NCI-H2196 treated with DMSO at 0.1 percent for 48 hours (cell line): Measurements from ENCODE around the gene PAN2.

Experiments
- DNase-seq: peaks from one replicate; lab custom pipeline; 2025; ENCODE audit not compliant: unreplicated experiment; lab: John Stamatoyannopoulos, UW

Gene PAN2, protein sequence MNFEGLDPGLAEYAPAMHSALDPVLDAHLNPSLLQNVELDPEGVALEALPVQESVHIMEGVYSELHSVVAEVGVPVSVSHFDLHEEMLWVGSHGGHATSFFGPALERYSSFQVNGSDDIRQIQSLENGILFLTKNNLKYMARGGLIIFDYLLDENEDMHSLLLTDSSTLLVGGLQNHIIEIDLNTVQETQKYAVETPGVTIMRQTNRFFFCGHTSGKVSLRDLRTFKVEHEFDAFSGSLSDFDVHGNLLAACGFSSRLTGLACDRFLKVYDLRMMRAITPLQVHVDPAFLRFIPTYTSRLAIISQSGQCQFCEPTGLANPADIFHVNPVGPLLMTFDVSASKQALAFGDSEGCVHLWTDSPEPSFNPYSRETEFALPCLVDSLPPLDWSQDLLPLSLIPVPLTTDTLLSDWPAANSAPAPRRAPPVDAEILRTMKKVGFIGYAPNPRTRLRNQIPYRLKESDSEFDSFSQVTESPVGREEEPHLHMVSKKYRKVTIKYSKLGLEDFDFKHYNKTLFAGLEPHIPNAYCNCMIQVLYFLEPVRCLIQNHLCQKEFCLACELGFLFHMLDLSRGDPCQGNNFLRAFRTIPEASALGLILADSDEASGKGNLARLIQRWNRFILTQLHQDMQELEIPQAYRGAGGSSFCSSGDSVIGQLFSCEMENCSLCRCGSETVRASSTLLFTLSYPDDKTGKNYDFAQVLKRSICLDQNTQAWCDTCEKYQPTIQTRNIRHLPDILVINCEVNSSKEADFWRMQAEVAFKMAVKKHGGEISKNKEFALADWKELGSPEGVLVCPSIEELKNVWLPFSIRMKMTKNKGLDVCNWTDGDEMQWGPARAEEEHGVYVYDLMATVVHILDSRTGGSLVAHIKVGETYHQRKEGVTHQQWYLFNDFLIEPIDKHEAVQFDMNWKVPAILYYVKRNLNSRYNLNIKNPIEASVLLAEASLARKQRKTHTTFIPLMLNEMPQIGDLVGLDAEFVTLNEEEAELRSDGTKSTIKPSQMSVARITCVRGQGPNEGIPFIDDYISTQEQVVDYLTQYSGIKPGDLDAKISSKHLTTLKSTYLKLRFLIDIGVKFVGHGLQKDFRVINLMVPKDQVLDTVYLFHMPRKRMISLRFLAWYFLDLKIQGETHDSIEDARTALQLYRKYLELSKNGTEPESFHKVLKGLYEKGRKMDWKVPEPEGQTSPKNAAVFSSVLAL

DNA sequence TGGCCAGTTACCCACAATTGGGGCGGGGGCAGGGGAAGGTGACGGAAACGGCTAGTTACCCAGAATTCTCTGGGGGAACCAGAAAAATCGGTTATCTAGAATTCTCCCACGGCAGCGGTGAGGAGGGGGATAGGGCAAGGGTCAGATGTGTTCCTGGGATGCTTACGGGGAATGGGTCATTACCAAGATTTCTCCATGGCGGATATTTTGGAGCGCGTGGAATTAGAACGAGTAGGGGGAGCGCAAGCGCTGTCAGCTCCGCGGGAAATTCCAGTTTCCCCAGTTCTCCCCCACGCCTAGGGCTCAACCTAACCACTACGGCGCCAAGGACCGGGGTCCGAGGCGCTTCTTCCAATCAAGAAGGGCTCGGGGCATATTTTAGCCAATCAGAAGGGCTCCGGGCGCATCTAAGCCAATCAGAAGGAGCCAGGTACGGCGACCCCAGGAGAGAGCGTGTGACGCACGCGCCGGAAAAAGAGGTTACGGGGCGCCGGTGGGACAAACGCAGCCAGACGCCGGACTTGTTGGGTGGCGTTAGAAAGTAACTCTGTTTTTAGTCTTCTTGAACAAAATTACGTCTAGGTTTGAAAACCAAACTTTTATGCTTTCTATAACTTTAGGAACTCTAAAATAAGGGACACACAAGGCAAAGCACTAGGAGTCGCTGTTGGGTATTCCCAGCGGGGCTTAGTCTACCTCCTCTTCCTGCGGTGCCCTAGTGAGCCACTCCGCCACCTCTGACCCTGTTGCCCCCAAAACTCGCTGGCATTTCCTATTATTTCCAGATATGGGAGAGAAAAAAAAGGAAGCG lies at the start of gene PAN2:
TSS of gene PAN2 (minus strand) at position 322 of the 811 bp plus-strand sequence. CDS start 906 bp downstream, outside the sequence.
- peak; percentile 95 for DNase-seq

DNA sequence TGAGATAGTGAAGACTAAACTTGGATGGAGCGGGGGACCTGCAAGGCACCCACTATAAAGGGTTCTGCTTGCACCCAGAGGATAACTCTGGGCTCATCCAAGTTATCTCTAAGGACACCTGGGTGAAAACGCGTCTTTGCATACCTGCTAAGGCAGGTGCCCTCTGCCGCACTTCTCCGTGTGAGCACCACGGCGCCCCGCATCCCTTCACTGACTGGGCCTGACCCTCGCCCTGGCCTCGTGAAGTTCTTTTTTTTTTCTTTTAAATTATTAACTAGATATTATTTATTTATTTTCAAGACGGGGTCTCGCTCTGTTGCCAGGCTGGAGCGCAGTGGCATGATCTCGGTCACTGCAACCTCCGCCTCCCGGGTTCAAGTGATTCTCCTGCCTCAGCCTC lies 48.8 kb upstream of the PAN2 start:
- no peak for DNase-seq

DNA sequence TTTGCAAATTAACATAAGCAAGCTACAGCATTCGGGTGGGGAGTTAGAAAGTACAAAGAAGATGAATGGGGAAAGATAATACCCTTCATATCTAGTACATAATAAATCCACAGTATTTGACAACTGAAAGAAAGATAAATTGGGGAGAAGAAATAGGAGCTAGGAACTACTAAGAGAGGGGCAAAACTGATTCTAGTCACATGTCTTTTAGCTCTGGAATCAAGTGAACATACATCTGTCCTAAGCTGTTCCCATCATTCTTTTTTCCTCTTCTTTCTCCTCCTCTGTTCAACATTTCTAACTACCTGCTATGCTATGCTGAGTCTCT lies 44.2 kb upstream of the PAN2 start:
- no peak for DNase-seq

DNA sequence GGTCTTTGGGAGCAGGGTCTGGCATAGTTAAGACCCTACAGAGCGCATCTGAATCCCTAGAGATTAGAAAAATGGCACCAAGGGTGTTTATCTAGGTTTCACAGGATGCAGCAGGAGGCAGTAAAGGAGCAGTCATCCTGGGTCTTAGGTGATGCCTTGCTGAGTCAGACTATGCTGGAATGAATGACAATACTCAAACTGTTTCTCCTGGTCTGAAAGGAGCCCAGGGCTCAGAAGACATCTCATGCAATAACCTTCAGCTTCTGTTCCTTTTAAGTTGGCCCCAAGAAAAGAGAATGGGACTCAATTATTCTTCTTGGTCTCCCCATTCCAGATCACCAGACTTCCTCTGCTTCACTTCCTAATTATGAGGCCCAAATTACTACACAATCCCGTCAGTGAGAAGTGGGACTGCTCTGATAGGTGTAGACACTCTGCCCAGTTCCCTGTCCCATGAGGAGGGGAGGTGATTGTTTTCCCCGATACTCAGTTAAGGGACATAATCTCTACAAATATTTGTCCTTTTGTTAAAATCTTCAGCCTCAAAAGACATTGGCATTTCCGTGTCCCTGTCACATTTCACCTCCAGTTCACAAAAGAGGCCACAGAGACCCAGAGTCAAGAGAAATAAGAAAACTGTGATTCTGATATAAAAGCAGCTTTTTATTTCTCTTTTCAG lies 43.6 kb upstream of the PAN2 start:
- no peak for DNase-seq

DNA sequence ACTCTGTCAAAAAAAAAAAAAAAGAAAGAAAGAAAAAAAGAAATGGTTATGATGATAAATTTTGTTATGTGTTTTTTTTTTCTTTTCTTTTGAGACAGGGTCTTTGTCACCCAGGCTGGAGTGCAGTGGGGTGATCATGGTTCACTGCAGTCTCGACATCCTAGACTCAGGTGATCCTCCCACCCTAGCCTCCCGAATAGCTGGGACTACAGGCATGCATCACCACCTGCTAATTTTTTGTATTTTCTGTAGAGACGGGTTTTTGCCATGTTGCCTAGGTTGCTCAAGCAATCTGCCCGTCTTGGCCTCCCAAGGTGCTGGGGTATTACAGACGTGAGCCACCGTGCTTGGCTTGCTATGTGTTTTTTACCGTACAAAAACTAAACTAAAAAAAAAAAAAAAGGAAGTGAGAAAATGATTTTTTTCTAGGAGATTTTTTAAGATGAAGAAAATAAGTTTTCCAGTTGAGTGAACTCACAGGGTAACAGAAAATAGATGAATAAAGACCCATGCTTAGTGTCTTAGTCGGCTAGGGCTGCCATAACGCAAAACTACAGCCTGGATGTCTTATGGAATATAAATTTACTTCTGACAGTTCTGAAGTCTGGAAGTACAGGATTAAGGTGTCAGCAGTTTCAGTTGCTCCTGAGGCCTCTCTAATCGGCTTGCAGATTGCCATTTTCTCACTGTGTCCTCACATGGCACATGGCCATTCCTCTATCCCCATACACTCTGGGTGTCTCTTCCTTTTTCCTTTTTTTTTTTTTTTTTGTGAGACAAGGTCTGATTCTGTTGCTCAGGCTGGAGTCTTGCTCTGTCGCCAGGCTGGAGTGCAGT lies 42.0 kb upstream of the PAN2 start:
- no peak for DNase-seq

DNA sequence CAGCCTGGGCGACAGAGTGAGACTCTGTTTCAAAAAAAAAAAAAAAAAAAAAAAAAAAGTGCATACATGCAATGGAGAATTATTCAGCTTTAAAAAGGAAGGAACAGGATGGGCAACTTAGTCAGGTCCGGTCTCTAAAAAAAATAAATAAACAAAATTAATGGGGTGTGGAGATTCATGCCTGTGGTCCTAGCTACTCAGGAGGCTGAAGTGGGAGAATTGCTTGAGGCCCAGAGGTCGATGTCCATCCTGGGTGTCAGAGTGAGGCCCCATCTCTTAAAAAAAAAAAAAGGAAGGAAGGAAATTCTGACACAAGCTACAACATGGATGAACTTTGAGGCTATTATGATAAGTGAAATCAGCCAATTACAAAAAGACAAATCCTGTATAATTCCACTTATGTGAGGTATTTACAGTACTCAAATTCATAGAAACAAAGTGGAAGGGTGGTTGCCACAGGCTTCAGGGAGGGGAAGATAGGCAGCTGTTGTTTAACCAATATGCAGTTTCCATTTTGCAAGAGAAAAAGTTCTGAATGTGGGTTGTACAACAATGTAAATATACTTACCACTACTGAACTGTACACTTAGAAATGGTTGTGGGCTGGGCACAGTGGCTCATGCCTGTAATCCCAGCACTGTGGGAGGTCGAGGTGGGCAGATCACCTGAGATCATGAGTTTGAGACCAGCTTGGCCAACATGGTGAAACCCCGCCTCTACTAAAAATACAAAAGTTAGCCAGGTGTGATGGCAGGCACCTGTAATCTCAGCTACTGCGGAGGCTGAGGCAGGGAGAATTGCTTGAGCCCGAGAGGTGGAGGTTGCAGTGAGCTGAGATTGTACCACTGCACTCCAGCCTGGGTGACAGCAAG lies 41.2 kb upstream of the PAN2 start:
- no peak for DNase-seq

DNA sequence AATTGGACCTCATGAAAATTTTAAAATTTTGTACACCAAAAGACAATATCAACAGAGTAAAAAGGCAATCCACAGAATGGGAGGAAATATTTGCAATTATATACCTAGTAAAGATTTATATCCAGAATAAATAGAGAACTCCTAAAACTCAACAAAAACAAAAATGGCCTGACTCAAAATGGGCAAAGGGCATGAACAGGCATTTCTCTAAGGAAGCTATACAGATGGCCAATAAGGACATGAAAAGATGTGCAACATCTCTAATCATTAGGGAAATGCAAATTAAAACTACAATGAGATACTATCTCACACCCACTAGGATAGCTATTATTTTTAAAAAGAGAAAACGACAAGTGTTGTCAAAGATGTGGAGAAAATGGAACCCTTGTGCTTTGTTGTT lies 39.7 kb upstream of the PAN2 start:
- DNase-seq, result no peak

DNA sequence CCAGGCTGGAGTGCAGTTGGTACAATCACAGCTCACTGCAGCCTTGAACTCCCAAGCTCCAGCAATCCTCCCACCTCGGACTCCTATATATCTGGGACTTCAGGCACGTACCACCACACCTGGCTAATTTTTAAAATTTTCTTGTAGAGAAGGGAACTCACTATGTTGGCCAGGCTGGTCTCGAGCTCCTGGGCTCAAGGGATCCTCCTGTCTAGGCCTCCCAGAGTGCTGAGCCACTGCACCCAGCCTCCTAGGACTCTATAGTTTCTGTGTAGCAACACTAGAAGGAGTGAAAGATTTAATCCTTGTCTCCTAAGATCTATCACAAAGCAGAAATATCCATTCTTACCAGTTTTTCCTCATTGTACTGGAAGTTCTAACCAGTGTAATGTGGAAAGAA lies 33.1 kb upstream of the PAN2 start:
- DNase-seq, result no peak

DNA sequence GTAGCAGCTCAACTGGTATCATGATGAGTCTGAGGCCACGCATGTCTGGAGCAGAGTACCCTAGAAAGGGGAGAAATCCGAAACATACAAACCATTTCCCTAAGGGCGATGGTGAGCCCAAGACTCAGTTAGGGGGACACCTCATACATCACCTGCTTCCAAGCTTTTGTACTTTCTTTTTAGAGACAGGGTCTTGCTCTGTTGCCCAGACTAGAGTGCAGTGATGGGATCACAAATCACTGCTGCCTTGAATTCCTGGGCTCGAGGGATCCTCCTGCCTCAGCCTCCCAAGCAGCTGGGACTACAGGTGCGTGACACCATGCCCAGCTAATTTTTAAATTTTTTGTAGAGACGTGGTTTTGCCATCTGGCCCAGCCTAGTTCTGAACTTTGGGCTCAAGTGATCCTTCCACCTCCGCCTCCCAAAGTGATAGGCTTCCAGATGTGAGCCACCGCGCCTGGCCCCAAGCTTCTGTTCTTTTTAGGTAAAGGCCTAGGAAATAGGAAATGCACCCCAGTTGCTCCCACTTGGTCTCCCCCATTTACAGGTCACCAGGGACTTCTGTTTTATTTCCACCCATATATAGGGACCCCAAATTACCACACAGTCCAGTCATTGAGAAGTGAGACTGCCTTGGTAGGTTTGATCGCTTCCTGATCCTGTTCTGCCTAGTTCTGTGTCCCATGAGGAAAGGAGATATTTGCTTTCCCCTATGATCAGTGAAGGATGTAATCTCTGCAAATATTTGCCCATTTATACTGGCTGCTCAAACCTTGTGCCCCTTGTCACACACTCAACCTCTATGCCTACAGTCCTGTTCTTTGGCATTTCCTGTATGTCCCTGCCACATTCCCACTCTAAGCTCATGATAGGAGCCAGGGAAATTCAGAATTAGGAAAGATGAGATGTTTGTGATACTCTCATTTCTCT lies 28.6 kb upstream of the PAN2 start, which contains the start of gene APOF:
TSS of gene APOF (minus strand) at position 728 of the 930 bp plus-strand sequence. CDS start at position 616, 112 bp downstream.
- no peak for DNase-seq

DNA sequence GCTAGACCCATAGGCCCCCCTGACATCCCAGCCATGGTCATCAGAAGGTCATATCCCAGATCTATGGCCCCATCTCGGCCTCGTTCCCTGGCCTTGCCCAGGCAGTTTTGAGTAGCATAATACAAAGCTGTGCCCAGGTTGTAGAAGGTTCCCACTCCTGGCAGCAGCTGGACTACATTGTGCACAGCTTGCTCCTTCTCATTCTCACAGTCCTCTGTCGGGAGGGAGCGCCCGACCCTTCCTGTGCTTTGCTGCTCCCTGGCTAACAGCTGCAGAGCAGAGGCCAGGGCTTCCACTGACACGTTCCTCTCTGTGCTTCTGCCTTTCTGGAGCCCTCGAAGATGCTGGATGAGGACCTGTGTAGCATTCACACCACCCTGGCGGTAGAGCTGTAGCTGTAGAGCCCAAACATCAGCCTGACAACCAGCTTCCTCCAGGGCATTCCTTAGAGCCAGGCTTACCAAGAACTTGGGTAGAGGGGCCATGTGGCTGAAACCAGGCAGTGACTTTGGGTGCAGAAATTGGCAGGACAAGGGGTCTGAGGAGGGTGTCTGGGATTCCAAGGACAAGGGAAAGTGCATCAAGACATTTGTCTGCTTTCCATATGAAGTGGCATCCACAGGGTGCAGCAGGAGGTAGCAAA lies 27.8 kb upstream of the PAN2 start:
- no peak for DNase-seq

DNA sequence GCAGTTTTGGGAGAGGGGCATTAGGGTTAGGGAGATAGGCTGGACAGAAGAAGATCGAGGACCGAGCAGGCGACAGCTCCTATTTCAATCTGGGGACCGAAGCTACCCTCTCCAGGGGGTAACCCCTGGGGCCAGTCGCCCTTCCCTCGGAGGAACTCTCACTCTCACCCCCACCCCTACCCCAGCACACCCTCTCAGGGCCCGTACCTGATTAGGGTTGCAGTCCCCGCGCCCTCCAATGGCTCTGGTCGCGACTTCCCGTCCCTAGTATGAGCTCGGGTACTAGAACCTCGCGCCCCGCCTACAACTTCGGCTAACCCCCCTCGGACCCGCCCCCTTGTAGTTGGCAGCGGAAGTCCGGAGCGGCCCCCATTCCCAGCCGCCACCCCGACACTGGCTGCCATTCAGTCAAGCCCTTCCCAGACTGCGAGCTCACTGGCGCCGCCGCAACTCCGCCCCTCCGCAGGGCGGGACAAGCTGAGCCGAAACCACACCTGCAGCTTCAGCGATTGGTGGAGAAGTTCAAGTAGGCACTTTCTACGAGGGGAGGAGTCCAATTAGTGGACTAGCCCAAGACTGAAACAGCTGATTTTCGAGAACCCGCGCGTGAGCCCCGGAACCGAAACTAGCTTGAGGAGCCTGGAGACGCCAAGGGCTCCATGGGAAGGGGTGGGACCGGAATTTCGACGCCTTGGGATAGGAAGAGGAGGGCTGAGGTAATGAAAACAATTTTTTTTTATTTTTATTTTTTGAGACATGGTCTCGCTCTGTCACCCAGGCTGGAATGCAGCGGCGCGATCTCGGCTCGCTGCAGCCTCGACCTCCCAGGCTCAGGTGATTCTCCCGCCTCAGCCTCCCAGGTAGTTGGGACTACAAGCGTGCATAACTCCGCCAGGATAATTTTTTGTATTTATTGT lies 26.3 kb upstream of the PAN2 start, which contains the start of gene STAT2:
TSS of gene STAT2 (minus strand) at position 257 of the 917 bp plus-strand sequence. CDS start 3,536 bp downstream, outside the sequence.
- peak; percentile 98 for DNase-seq

DNA sequence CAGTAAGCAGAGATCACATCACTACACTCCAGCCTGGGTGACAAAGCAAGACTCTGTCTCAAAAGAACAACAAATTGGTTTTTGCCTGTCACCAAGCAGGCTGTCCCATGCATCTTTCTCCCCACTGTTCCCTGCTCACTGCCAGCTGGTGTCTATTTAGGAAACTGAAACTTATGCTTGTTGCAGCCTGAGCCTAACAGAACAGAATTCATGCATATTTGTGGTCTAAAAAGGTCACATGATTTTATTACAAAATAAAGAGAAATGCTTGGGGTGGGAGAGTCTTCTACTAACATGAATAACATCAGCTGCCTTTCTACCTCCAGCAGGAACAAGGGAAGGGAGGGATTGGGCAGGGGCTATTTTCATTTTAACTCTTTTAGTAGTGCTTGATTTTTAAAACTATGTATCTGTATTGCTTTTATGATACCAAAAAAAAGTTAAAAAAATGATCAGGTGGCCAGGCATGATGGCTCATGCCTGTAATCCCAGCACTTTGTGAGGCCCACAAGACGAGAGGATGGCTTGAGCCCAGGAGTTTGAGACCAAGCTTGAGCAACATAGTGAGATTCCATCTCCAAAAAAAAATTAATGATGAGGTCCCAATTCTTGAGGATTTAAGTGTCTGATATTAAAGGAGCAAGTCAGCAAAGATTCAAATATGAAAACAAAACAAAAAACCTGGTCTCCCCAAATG lies 25.2 kb upstream of the PAN2 start:
- DNase-seq, result no peak

DNA sequence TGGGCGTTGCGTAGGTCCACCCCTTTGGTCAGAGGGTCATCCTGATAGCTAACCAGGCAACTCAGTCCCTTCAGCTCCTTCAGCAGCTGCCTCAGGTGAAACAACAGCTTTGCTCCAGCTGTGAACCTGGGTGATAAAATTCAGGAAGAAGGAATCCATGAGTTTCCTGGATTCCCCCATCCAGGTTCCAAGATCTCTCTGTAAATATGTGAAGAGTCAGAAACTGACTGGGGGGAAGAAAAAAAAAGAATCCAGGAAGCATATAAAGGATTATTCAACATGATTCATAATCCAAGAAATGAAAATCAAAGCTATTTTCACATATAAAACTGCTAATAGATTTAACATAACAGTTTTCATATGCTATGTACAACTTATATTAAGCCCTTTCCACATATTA lies 17.5 kb upstream of the PAN2 start:
- DNase-seq, result no peak

DNA sequence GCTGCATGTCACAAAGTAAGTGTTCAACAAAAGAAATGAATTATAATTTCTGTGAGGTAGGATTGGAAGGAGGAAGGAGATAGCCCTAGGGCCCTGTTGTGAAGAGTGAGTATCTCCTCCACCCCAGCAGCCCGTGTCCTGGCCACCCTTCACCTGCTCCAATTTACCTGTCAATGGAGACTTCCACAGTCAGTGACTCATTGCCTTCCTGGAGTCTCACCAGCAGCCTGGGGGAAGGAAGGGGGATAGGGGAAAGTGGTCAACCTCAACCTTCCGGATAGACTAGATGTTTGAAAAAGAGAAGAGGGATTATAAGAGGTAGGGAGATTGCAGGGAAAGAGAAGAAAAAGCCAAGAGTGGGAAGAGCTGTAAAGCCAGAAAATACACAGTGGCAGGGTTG lies 16.9 kb upstream of the PAN2 start:
- no peak for DNase-seq

DNA sequence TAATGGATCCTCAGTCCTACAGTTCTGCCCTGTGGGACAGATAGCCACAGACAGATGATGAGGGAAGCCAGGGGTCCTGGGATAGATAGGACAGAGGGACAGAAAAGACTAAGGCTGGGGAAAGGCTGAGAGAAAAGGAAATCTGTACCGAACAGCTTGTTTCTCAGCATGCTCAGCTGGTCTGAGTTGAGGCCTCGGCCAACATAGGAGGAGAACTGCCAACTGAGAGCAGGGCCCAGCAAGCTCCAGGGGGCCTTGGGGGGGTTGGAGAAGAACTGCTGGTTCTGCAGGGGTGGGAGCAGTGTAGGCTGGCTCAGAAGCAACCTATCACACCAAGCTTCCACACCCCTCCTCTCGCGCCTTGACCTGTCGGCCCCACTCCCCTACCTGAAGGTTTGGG lies 15.0 kb upstream of the PAN2 start:
- DNase-seq, result no peak
